K562 (cell line): Measurements from ENCODE around the gene UBE2L3. TPM values are rescaled to one million over a fixed set of nuclear protein-coding genes. Genes with fewer than 3 reads are reported as not detected.

Experiments used
- ATAC-seq: fragments of 200-7000 bp; cut with Tn5 transposase; 3 replicates; pipeline ENCODE4 v1.9.1; 2020; ENCODE audit warnings: moderate library complexity
- BruUV-seq: library from RNA; stranded (reverse); fragments of 400-500 nt; replicated peaks from 2 replicates; lab custom pipeline; 2021; lab: Mats Ljungman, UMichigan
- CTCF ChIA-PET: fragments of 300-600 bp; formaldehyde crosslinking; extraction: SDS; loops from one replicate; lab custom pipeline; 2021; ENCODE audit warnings: low intra/inter-chr PET ratio; lab: Yijun Ruan, JAX
- POLR2A ChIA-PET: fragments of 300-600, 350-650 bp; sonication (Branson Sonifier 250); formaldehyde crosslinking; extraction: SDS; loops from one replicate; lab custom pipeline; 2021; ENCODE audit warnings: antibody characterized with exemption, inconsistent platforms; lab: Yijun Ruan, JAX
- DNase-seq, 4 experiments: peaks; one replicate each; pipeline versions ENCODE4 v3.0.0 to v3.0.0-alpha.2; 2011 to 2018; ENCODE audit warnings: low spot score in 3 of 4, mixed read lengths in 3 of 4; ENCODE audit errors: extremely low read depth in 1 of 4
- FAIRE-seq: peaks from 2 replicates; lab custom pipeline; 2011; peaks lifted over from hg19 to GRCh38; lab: Jason Lieb, UNC
- H2AFZ ChIP-seq: 2 replicates; pipeline ENCODE4 v1.6.0; 2011; ENCODE audit warnings: low read depth, low read length, control low read depth, inconsistent platforms
- H3K27ac ChIP-seq: fragments of 200-600 bp; 3 replicates; pipeline ENCODE4 v1.8.0; 2011; ENCODE audit warnings: low read depth, mild to moderate bottlenecking, control low read depth, inconsistent platforms, low read length, moderate library complexity, mixed read lengths; ENCODE audit errors: extremely low read depth
- H3K27me3 ChIP-seq, 2 experiments: fragments of 300-600 bp in 1 of 2; 2 replicates in 1 of 2; 3 replicates in 1 of 2; pipeline versions ENCODE4 v1.6.0 to v1.8.0; 2011; ENCODE audit warnings: inconsistent platforms in 2 of 2, low read length in 2 of 2, mild to moderate bottlenecking in 1 of 2, mixed read lengths in 1 of 2, moderate library complexity in 1 of 2; ENCODE audit not compliant: control insufficient read depth in 2 of 2, insufficient read depth in 2 of 2
- H3K36me3 ChIP-seq: fragments of 300-600 bp; 3 replicates; pipeline ENCODE4 v1.8.0; 2011; ENCODE audit warnings: mild to moderate bottlenecking, low read length, inconsistent platforms; ENCODE audit not compliant: control insufficient read depth, insufficient read depth
- H3K4me1 ChIP-seq, 2 experiments: fragments of 200-600 bp in 1 of 2; replicated peaks in 1 of 2; 2 replicates in 1 of 2; 3 replicates in 1 of 2; pipeline versions ENCODE4 v1.5.1 to v1.8.0; 2011; ENCODE audit warnings: inconsistent platforms in 2 of 2, low read length in 2 of 2, mild to moderate bottlenecking in 1 of 2, mixed read lengths in 1 of 2, moderate library complexity in 1 of 2; ENCODE audit not compliant: control insufficient read depth in 2 of 2, insufficient read depth in 2 of 2
- H3K4me2 ChIP-seq: 2 replicates; pipeline ENCODE4 v1.6.1; 2011; ENCODE audit warnings: low read length, control low read depth, inconsistent platforms, mixed read lengths; ENCODE audit not compliant: insufficient read depth
- H3K4me3 ChIP-seq: fragments of 200-600 bp; sonication (generic), shearing (Covaris generic); 2 replicates; pipeline ENCODE4 v1.5.1; 2016; ENCODE audit warnings: control low read depth, inconsistent platforms
- H3K79me2 ChIP-seq: fragments of 200-600 bp; 3 replicates; pipeline ENCODE4 v1.8.0; 2011; ENCODE audit warnings: low read length, inconsistent platforms; ENCODE audit not compliant: control insufficient read depth, insufficient read depth
- H3K9ac ChIP-seq, 2 experiments: 2 replicates each; pipeline versions ENCODE4 v1.6.0 to v1.6.1; 2011; ENCODE audit warnings: low read depth in 2 of 2, low read length in 2 of 2, control low read depth in 1 of 2, inconsistent platforms in 1 of 2, mild to moderate bottlenecking in 1 of 2, mixed read lengths in 1 of 2; ENCODE audit not compliant: insufficient read depth in 1 of 2
- H3K9me1 ChIP-seq: one replicate; pipeline ENCODE4 v1.6.0; 2011; ENCODE audit warnings: inconsistent platforms, mild to moderate bottlenecking, low read length, moderate library complexity; ENCODE audit not compliant: control insufficient read depth, insufficient read depth
- H3K9me3 ChIP-seq: replicated peaks from 2 replicates; pipeline ENCODE4 v1.5.1; 2011; ENCODE audit warnings: low read depth, low read length, inconsistent platforms; ENCODE audit not compliant: control insufficient read depth, insufficient read depth
- H4K20me1 ChIP-seq: replicated peaks from 2 replicates; pipeline ENCODE4 v1.6.1; 2011; ENCODE audit warnings: low read length, inconsistent platforms, mixed read lengths; ENCODE audit not compliant: control insufficient read depth, insufficient read depth
- ARID3A ChIP-seq: IDR thresholded peaks from 2 replicates; pipeline ENCODE4 v1.6.1; 2012; ENCODE audit warnings: low read depth, low read length, improper control_type of control experiment, borderline replicate concordance
- ATF3 ChIP-seq, 2 experiments: fragments of 450-650 bp in 1 of 2; sonication (generic) in 1 of 2; formaldehyde crosslinking in 1 of 2; IDR thresholded peaks in 1 of 2; conservative IDR thresholded peaks in 1 of 2; 2 replicates each; pipeline versions ENCODE4 v1.6.1 to v1.8.1; 2016 to 2023; ENCODE audit warnings: mild to moderate bottlenecking in 2 of 2, moderate library complexity in 2 of 2, inconsistent platforms in 1 of 2, missing genetic modification reagents in 1 of 2
- BMI1 ChIP-seq: fragments of 150-350 bp; IDR thresholded peaks from 2 replicates; pipeline ENCODE4 v1.6.1; 2014; ENCODE audit warnings: low read length
- ELF4 ChIP-seq: fragments of 450-650 bp; formaldehyde crosslinking; IDR thresholded peaks from 2 replicates; pipeline ENCODE4 v1.4.0; 2022; ENCODE audit warnings: missing genetic modification characterization
- JUN ChIP-seq, 2 experiments: sonication (generic) in 1 of 2; formaldehyde crosslinking in 1 of 2; IDR thresholded peaks; 2 replicates each; pipeline versions ENCODE4 v1.6.1 to v1.8.0; 2012 to 2022; ENCODE audit warnings: borderline replicate concordance in 2 of 2, mild to moderate bottlenecking in 2 of 2, improper control_type of control experiment in 1 of 2, low read depth in 1 of 2, low read length in 1 of 2, missing genetic modification reagents in 1 of 2
- KDM5B ChIP-seq: fragments of 200-600 bp; sonication (generic); IDR thresholded peaks from 2 replicates; pipeline ENCODE4 v1.6.1; 2012; ENCODE audit warnings: low read depth, mild to moderate bottlenecking, moderate library complexity, low read length, control low read depth, inconsistent platforms; ENCODE audit not compliant: insufficient replicate concordance
- MCM3 ChIP-seq: fragments of 450-650 bp; IDR thresholded peaks from 2 replicates; pipeline ENCODE4 v1.6.1; 2016
- MYC ChIP-seq, 2 experiments: fragments of 250-450 bp in 1 of 2; sonication (Bioruptor Pico) in 1 of 2; IDR thresholded peaks; 2 replicates each; pipeline versions ENCODE4 v1.5.1 to v1.6.1; 2012 to 2021; ENCODE audit warnings: low read depth in 2 of 2, borderline replicate concordance in 1 of 2, improper control_type of control experiment in 1 of 2, low read length in 1 of 2, mild to moderate bottlenecking in 1 of 2, moderate library complexity in 1 of 2
- SREBF1 ChIP-seq: fragments of 150-350 bp; IDR thresholded peaks from 2 replicates; pipeline ENCODE4 v1.6.1; 2014; ENCODE audit warnings: antibody characterized with exemption, low read depth, low read length, borderline replicate concordance
- SRSF1 ChIP-seq: fragments of 200-400 bp; formaldehyde crosslinking; IDR thresholded peaks from 2 replicates; pipeline ENCODE4 v1.6.1; 2017; ENCODE audit warnings: mild to moderate bottlenecking, low read depth, low read length, moderate library complexity
- TBL1XR1 ChIP-seq, 2 experiments: IDR thresholded peaks; 2 replicates each; pipeline ENCODE4 v1.6.1; 2012; ENCODE audit warnings: improper control_type of control experiment in 2 of 2, low read length in 2 of 2, mild to moderate bottlenecking in 1 of 2
- TCF7L2 ChIP-seq: fragments of 150-350 bp; IDR thresholded peaks from 2 replicates; pipeline ENCODE4 v1.6.1; 2016; ENCODE audit warnings: low read depth, mild to moderate bottlenecking, low read length, moderate library complexity
- ZFP36 ChIP-seq: fragments of 150-350 bp; IDR thresholded peaks from 2 replicates; pipeline ENCODE4 v1.6.1; 2018; ENCODE audit warnings: low read length, low read depth; ENCODE audit not compliant: partially characterized antibody
- ZHX1 ChIP-seq: fragments of 150-350 bp; conservative IDR thresholded peaks from 2 replicates; pipeline ENCODE4 v1.6.1; 2014; ENCODE audit warnings: low read length
- WGBS: fragments of 100-300 bp; shearing (Covaris generic); methylation state at CpG from one replicate; pipeline ENCODE4 v1.1.6; 2016; ENCODE audit warnings: low coverage, mixed read lengths; ENCODE audit not compliant: insufficient coverage; ENCODE audit errors: missing lambda C conversion rate; 5-methylcytosine and 5-hydroxymethylcytosine counted together
- in situ Hi-C: fragments of 300-500 bp; cut with MboI; formaldehyde crosslinking; loops from 4 replicates; pipeline ENCODE4 v1.15.0; 2018; ENCODE audit warnings: inconsistent platforms, mixed read lengths
- intact Hi-C: fragments of 100-400 bp; cut with micrococcal nuclease; formaldehyde crosslinking; loops from 2 replicates; pipeline ENCODE4 v1.14.2; 2022
- polyA plus RNA-seq, 8 experiments: library from polyadenylated mRNA; depleted of rRNA in 4 of 8; stranded (reverse) in 5 of 8; unstranded in 3 of 8; fragments of >200 nt; fragmentation: Nextera tagmentation in 2 of 8; fragmentation: Illumina TruSeq in 1 of 8; extraction: Ambion mirVana in 2 of 8; extraction: Trizol in 1 of 8; gene quantifications; 2 replicates each; pipeline versions ENCODE4 v1.2.1 to v1.2.3, GENCODE V29; 2011 to 2014; ENCODE audit warnings: inconsistent platforms in 1 of 8, missing spikeins in 1 of 8
- total RNA-seq, 7 experiments: library from RNA; depleted of rRNA in 6 of 7; stranded (reverse); fragments of >200 nt in 6 of 7; fragmentation: Illumina TruSeq in 2 of 7; extraction: Trizol in 2 of 7; gene quantifications; 2 replicates each; pipeline versions ENCODE4 v1.2.1 to v1.2.3, GENCODE V29; 2011 to 2021; ENCODE audit warnings: low replicate concordance in 1 of 7

The UBE2L3 gene
- total and polyA plus RNA-seq, 9 of the 15 experiments (the other 6 are each of a cell fraction or from before 2014, with no cell fraction given), result 215 to 625 (median 285) TPM

- H3K4me2 ChIP-seq, result peak overlapping the region; percentile 95
- peak; percentile 67 for ATAC-seq
- no peaks in the 10 kb centered on the region for H3K9me3 ChIP-seq
- peak overlapping the region; percentile 92 for H3K9ac ChIP-seq
- ChIA-PET CTCF (interaction anchor here (0.5 to 8.8 kb wide), 10 partner anchors 11 to 864 kb away, joined by 3 to 99 read pairs (median 5); partner anchors contain the start of genes CCDC116 and YDJC), POLR2A (interaction anchor here (0.6 to 76.8 kb wide), 35 partner anchors 18 to 1447 kb away, joined by 3 to 4622 read pairs (median 4); partner anchors contain the start of genes CCDC116, MAPK1, PPIL2 and SDF2L1)
- intact Hi-C loops (loop anchor here (1.0 kb wide), 3 partner anchors 9 to 47 kb away; partner anchors contain the start of genes CCDC116 and PPIL2), in situ Hi-C loops (loop anchor here (5.0 to 25.0 kb wide), 3 partner anchors 104 to 504 kb away; no protein-coding TSS in a partner anchor)
- peaks cover 14% of the 10 kb centered on the region for H3K9me1 ChIP-seq
- peak; percentile 90 to 98 (median 92) for DNase-seq
- peaks cover 32% of the 10 kb centered on the region for H3K79me2 ChIP-seq
- FAIRE-seq, result no peak
- H3K36me3 ChIP-seq, result peaks cover 28% of the 10 kb centered on the region
- peaks cover 17% of the 10 kb centered on the region for H4K20me1 ChIP-seq
- peak overlapping the region; percentile 83 for H3K27ac ChIP-seq
- no peaks in the 10 kb centered on the region; a peak in 1 of 5 replicates for H3K27me3 ChIP-seq
- H3K4me1 ChIP-seq, result peaks cover 29 to 60% of the 10 kb centered on the region in 2 experiments
- WGBS, result 1% methylated on average over 9 of the region's 9 CpGs
- H3K4me3 ChIP-seq, result peak overlapping the region; percentile 59
- peak overlapping the region; percentile 97 for H2AFZ ChIP-seq
- TSS peak; percentile 96 for BruUV-seq
- TF ChIP-seq BMI1 (0 out of 2 replicates have a peak, but pooled peaks have one; percentile 35), MCM3 (no peak), JUN (IDR thresholded peaks at IDR 0.05; ENCODE audit: borderline replicate concordance, low read depth, low read length) (peak; percentile 70; the same call in 1 of the 2 replicates), JUN (CRISPR knock-in tag; IDR thresholded peaks at IDR 0.05; ENCODE audit: borderline replicate concordance) (no peak), TCF7L2 (0 out of 2 replicates have a peak, but pooled peaks have one; percentile 25), TBL1XR1 (IDR thresholded peaks at IDR 0.05; ENCODE audit: low read length in 2 of 2) (peak; percentile 47 to 77; a peak in 2 of 4 replicates), ZFP36 (peak; percentile 59), ATF3 (IDR thresholded peaks at IDR 0.05) (no peak), ATF3 (CRISPR knock-in tag; conservative IDR thresholded peaks at IDR 0.05) (peak; percentile 90), ZHX1 (peak; percentile 75; the same call in 1 of the 2 replicates), SREBF1 (peak; percentile 75; the same call in 1 of the 2 replicates), ELF4 (CRISPR knock-in tag) (no peak), KDM5B (peak; percentile 79), ARID3A (peak; percentile 45; the same call in 1 of the 2 replicates), MYC (IDR thresholded peaks at IDR 0.05; ENCODE audit: low read depth, low read length) (peak; percentile 95), MYC (CRISPR knock-in tag; IDR thresholded peaks at IDR 0.05; ENCODE audit: borderline replicate concordance, low read depth) (no peak), SRSF1 (no peak)
Measured at GRCh38 chr22:21641417-21641788, 73.9 kb downstream of the UBE2L3 start.
